HG02981 (cell line): ENCODE data around the gene ANKRD29.

ENCODE experiments used
- ATAC-seq: cut with Tn5 transposase; IDR thresholded peaks from one replicate; pipeline ENCODE4 v1.9.1; 2021; ENCODE audit warnings: mild to moderate bottlenecking, moderate library complexity; ENCODE audit not compliant: unreplicated experiment

Gene ANKRD29

DNA sequence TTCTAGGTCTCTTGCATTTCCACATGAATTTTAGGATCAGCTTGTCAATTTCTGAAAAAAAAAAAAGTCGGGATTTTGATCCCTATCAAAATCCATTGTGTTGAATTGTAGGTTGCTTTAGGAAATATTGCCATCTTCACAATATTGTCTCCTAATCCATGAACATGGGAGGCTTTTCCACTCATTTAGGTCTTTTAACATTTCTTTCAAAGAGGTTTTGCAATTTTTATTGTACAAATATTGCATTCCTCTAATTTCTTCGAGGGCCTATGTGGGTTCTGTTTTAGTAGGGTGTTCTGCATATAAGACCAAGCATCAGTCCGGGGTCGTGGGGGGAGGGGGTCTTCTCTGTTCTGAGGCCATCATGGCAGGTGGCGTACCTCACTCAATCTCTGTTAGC, 25.8 kb upstream of the ANKRD29 start:
- ATAC-seq = no peak

DNA sequence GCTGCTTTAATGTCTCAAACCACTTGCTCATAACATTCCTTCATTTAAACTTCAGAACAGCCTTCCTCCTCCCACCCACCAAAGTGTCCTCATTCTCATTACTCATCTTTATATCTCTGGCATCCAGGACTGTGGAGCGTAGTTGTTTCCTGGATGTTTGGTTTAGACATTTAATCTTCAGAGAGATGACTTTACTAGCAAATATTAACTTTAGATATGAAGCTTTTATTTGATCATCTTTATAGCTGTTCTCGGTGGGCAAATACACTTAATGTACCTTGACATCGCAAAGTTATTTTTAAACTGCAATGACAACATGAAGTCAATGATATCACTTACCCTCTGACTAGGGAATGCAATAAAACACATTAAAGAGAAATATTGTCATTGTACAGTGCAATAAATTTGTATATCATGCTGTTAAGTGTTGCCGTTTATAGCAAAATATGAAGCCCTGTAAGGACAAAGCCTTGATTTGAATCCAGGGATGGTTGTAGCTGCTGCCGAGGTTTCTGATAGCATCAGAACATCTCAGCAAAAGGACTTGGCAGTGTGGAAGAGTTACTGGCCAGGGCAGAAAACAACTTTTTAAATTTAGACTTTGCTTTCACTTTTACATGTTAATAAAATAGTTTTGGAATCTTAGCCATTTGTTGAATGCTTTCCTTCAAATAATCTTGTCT, 21.9 kb upstream of the ANKRD29 start:
- no peak for ATAC-seq

DNA sequence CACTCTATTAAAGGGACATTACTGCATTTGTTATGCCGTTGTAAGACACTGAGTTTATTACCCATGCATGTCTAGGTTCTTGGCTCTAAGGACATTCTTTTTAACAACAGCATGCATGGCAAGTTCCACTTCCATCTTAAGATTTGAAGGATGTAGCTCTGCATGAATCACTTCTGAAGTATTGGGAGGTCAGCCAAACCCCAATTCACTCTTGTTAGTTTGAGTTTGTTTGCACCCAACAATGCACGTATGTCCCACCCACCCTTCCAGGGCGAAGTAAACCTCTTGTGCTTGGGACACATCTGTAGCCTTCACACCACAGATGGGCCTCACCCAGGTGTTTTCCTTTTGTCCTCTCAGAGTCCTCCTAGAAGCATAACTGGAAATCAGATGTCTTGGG, 21.0 kb upstream of the ANKRD29 start:
- no peak for ATAC-seq

DNA sequence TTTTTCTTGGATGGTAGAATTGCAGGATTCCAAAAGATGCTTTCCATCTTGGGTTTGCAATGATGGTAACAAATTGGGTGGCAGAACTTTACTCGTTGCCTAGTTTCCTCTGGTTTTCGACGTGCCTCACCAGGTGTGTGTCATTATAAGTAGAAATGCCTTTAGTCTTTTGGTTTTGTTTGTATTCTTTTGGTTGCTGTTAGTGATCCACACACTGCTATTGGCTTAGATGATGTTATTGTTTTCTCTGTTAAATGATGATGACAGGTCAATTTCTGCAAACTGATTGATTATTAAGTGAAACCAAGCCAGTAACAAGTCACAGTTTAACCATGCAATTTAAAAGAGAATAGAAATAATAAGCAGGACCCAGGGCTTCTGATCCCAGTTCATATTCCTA, 20.4 kb upstream of the ANKRD29 start:
- no peak for ATAC-seq

DNA sequence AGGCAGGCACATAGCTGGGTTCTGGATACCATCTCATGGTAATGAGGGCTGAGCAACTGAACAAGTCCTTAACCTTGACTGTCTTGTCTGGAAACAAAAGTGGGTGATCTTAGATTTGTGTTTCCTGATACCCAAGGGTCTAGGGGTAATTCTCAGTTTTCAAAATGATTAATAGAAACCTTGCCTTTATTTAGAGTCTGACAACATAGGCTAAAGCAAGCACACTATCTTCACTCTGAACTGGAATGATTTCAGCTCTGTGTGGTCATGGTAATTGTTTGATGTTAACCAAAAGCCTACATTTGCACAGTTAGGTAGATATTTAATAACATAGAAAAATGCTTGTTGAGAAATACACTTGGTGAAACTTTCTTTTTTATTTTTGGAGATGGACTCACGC, 19.8 kb upstream of the ANKRD29 start:
- peak; percentile 68 for ATAC-seq

DNA sequence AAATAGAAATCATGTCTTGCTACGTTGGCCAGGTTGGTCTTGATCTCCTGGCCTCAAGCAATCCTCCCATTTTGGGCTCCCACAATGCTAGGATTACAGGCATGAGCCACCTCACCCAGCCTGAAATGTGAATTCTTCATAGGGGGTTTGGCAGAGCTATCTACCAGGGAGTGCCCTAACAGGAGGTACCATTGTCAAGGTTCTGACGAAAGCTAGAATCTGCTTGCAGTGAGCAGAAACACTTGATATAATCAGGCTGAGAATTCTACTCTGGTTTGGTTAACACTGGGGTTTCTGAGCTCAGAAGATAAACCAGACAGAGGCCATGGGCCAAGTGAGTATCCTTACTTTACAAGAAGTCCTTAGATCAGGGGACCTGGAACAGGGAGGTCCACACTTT, 19.3 kb upstream of the ANKRD29 start:
- peak; percentile 29 for ATAC-seq

DNA sequence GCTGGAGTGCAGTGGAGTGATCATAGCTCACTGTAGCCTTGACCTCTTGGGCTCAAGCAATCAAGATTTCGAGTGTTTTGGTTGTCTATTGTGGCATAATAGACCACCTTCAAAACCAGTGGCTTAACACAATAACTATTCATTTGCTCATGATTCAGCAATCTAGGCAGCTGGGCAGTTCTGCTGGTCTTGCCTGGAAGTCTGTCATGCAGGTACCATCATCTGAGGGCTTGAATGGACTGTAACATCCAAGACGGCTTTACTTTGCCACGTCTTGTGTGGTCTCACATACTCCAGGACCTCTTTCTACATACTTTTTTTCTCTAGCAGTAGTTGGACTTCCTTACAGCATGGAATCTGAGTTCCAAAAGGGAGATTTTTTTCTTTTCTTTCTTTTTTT, 13.2 kb upstream of the ANKRD29 start:
- ATAC-seq = no peak

DNA sequence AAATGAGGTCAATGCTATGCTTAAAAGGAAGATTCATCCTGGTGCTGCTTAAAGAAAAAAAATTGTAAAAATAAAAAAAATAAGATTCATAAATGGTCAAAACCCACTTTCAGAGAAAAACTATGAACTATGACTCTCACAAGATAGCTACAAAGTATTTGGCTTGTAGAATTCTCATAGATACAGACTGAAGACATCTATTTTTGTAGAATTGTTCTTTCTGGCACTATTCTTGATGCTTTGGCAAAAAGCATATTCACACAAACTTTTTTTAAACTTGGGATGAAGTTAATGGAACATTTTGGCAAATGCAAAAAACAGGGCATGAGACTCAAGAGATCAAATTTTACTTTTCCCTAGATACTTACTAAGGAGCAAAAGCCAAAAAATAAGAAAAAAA, 12.5 kb upstream of the ANKRD29 start:
- no peak for ATAC-seq

DNA sequence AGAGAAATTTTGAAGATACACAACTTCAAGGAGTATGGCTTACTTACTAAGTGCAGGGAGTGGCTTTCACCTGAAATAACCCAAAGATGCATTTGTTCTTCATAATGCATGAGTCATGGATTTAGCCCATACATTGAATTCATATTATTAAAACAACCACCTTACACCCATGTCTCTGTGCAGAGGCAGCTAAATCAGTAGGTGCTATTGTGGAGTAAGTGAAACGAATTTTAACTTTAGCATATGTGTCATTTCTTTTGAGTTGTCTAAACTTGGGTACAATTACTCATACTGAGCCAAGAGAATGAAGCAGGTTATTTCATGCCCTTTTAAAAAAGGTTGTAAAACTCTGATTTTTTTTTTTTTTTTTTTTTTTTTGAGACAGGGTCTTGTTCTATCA, 11.0 kb upstream of the ANKRD29 start:
- no peak for ATAC-seq

DNA sequence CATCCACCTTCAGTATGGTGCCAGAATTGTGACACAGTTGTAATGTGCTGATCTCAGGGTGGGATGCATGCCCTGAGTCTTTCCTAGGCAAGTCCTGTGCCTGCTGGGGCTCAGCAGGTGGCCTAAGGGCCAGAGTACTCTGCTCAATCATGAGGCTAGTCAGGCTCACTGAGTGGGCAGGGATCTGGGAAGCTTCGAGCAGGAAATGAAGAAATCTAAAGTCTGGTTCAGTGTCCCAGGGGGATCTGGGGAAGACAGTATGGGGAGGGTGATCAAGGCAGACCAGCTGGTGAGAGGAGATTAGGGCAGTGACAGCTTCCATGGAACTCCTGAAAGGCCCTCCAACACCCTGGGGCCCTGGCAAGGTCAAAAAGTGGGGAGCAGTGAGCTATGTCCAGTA, 8.9 kb upstream of the ANKRD29 start:
- ATAC-seq = no peak

DNA sequence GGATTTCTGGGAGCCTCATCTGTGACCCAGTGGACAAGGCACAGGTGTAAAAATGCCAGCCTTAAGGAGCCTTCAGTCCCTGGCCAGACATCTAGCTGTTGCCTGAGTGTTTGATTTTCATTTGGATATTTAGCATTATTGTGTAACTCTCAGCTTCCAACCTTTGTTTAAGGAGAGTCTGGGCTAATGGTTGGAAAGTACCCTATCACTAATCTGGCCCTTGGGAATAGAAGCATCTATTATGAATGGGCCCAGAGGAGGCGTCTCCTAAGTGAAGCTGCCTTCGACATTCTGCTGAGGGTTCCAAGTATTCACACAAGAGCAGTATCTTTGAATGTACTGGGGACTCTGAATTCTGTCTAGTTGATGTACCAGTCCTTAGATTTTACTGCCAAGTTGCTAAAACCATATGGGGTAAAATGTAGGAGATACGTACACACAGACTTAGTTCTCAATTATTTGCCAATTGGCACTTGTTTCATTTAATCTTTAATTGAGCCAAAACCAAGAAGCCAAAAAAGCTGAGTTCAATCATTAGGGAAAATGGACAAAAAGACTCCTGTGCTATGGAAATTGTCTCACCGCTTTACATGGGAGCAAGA, 7.2 kb upstream of the ANKRD29 start:
- ATAC-seq = no peak

DNA sequence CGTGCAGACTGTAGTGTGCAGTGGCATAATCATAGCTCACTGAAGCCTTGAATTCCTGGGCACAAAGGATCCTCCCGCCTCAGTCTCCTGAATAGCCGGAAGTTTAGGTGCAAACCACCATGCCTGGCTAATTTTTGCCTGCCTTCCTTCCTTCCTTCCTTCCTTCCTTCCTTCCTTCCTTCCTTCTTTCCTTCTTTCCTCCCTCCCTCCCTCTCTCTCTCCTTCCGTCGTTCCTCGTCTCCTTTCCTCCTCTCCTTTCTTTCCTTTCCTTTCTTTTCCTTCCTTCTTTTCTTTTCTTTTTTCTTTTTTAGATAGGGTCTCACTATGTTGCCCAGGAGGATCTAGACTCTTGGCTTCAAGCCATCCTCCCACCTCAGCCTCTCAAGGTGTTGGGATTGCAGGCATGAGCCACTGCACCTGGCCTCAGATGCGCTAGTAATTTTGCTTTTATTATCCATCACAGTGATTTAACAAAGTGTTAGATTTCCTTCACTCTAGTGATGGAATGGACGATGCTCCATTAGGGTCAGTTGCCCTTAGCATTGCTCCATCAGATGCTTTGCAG, 6.6 kb upstream of the ANKRD29 start:
- no peak for ATAC-seq

DNA sequence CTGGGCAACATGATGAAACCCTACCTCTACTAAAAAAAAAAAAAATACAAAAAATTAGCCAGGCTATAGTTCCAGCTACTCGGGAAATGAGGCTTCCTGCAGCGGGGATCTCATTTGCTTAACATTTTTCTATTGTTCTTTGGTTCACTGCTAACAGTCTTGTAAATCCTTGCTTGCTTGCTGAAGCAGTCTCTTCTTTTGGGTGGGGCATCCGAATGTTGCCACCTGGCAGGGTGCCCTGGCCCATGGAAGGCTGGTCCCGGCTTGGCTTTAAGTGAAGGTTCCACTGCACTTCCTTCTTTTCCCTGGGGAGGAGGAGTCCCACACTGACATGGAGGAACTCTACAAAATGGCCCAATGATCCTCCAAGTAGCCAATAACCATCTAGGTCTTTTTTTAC, 6.0 kb upstream of the ANKRD29 start:
- ATAC-seq = no peak

DNA sequence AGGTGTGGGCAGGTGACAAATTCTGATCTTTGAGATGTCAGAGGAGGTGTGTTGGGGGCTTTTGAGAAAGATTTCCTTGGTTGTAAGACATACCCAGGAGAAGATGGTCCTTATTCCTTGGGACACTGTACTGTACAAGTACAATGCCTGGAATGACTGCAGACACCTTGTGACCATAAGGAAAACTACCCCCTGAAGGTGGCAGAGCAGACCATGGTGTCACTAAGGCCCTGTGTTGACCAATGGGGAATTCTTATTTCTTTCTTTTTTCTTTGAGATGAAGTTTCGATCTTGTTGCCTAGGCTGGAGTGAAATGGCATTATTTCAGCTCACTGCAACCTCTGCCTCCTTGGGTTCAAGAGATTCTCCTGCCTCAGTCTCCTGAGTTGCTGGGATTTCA, 4.4 kb upstream of the ANKRD29 start:
- ATAC-seq = no peak

DNA sequence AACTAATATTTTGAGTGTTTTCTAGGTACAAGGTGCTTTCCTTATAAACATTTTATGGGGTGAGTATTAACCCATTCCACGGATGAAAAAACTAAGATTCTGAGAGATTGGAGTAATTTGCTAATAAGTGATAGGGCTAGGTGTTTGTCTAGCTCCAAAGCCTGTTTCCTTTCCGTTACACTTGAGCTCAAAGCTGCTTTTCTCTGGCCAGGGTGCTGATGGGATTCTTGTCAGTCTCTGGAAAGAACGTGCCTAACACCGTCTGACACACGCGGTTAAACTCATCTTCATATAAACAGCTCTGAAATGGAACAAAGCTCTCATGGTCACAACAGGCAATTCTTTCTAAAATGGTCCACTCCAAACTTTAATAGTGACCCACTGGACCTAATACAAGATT, 2.0 kb upstream of the ANKRD29 start:
- no peak for ATAC-seq

DNA sequence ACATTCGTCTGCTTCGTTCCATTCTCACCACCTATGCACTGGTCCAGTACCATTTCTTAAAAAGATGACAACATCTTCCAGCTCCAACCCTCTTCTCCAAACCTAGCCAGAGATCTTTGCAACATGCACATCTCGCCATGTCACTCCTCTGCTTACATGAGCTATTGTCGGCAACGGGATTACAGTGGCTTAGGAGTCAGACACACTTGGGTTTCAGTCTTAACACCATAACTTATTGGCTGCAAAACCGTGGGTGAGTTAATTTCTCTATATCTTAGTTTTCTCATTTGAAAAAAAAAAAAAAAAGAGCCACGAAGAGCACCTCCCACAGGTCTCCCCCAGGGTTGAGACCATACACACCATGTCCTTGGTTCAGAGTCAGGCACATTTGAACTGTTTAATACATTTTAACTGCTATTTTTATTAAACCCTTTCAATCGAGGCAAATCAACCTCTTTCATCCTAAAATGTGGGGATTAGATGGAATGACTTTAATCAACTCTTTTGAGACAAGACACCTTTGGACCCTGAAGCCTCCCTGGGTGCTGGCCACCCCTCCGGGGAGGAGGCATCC, 889 bp downstream of the ANKRD29 start:
- no peak for ATAC-seq

DNA sequence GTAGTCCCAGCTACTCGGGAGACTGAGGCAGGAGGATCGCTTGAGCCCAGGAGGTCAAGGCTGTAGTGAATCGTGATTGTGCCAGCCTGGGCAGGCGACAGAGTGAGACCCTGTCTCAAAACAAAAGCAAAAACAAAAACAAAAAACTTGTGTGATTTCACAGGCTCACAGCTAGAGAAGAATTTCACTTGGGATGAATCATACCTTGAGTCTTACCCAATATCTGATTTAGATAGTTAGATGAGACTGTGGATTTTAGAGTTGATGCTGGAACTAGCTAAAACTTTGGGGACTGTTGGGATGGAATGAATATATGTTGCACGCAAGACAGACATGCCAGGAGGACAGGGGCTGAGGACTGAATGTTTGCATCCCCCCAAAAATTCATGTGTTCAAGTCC, 4.4 kb downstream of the ANKRD29 start:
- ATAC-seq = no peak

DNA sequence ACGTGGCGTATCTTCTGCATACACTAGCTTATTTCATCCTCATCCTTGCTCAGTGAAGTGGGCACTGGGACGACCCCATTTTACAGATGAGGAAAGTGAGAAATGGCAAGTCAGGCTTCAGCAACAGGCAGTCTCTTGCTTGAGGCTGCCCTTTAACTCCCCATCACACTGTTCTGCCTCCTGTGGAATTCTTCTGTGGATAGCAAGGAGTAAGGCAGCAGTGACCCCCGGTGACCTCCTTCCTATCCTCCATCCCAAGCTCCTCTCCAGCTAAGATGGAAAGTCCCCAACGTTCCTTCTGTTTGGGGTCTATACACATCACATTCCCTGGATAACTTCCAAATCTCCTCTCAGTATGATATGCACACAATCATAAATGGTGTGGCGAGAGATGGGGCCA, 10.5 kb downstream of the ANKRD29 start:
- no peak for ATAC-seq

DNA sequence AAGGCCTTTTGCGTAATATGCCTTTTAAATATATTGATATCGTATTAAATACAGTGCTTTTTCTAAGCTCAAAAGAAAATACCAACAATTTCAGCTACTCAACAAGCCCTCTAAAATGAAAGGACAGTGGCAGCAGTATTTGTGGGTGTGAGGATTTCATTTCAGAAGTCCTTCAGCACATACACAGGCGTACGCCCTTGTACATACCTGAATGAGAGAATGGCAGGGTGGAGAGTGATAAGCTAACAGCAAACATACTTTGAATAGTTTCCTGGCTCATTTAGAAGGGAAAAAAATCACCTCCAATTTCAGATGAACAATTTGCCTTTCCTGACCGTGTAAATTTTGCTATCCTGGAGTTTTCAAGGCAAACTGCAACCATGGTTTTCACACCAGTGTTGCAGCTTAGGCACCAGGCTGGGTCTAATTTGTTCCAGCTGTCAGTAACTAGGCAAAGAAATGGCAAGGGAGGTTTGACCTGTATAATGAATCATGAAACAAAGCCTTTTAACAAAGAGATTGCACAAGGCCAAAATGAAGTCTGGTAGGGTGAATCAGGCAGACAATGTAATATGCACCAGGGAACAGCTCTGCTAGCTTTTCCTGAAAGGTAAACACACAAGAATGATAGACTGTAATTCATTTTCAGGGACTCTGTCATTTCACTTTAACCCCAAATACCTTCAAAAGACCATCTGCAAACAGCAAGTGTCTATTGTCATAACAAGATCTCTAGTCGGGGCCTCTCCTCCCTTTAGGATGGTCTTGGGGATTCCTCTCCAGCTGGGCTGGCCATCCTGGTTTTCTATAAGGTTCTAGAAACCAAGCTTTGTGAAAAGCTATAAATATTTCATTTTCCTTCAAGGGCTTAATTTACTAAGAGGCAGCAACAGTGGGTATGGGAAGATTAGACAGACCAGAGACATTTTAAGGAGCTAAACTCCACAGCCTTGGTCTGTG, 11.5 kb downstream of the ANKRD29 start:
- no peak for ATAC-seq

DNA sequence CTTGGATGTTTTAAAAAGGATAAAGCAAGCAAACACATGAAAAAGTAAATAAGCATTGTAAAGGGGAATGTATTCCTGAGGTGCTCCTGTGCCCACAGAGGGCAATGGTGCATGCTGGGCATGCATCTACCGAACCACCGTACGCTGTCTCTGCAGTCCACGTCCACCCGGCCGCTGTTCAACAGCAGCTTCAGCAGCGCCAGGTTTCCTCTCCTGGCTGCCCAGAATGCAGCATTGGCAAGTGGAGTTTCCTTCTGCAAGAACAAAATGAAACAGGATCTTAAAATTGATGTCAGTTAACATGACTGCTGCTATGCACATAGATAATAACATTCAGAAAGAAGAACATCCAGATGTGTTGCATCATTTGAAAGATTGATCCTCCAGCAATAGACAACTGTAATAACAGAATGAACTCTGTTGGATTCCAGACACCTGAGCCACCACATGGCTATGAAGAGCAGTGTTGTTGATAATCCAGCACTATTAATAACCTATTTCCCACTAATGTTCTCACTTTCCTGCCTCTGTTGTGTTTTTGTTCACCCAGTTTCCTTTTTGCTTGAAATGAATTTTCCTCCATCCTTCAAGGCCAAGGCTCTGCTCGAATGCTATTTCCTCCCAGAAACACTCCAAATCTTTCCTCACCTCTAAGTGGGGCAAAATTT, 13.6 kb downstream of the ANKRD29 start:
- ATAC-seq = no peak

DNA sequence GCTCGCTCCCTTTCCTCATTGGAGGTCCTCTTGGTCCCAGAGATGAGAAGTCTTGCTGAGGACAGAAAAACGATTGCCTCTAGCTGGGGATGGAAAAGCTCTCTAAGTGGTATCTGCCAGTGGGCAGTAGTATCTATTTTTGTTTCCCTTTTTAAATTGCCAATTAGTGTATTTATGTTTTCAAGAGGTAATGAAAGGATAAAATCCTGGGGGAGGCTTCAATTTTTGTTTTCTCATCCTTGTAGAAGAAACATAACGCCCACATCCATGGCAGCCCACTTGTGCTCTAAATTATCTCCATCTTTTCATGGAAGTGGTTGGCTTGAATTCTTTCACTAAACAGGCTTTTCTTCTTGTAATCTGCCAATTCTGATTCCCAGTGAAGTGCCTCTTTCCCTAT, 14.3 kb downstream of the ANKRD29 start:
- no peak for ATAC-seq
